Liver (tissue), 9 donors: ENCODE measurements around the gene CARMIL1. TPM values are rescaled to one million over a fixed set of nuclear protein-coding genes. Genes with fewer than 3 reads are reported as not detected.
"Not testable (repeated sequence)": the region's sequence is repeated elsewhere in the genome, so short reads cannot be mapped to it uniquely, and the experiment has no call there.

Experiments used
- DNase-seq: peaks from one replicate; pipeline ENCODE4 v3.0.0-alpha.2; 2017; ENCODE audit warnings: low spot score
- H3K27ac ChIP-seq, 2 donors: one replicate each; pipeline ENCODE4 v1.7.0; 2013; ENCODE audit warnings: inconsistent platforms in 2 of 2, low read length in 2 of 2, control low read depth in 1 of 2, low read depth in 1 of 2, mild to moderate bottlenecking in 1 of 2
- H3K27me3 ChIP-seq, 4 donors: one replicate each; pipeline versions ENCODE4 v1.6.1 to v1.7.0; 2013; ENCODE audit warnings: low read length in 3 of 4, inconsistent platforms in 1 of 4, mild to moderate bottlenecking in 1 of 4, moderate library complexity in 1 of 4; ENCODE audit not compliant: control insufficient read depth in 4 of 4, insufficient read depth in 4 of 4
- H3K36me3 ChIP-seq, 4 donors: one replicate each; pipeline versions ENCODE4 v1.6.1 to v1.7.0; 2013; ENCODE audit warnings: low read length in 3 of 4, mild to moderate bottlenecking in 3 of 4, low read depth in 1 of 4, moderate library complexity in 1 of 4; ENCODE audit not compliant: control insufficient read depth in 4 of 4, insufficient read depth in 3 of 4
- H3K4me1 ChIP-seq, 4 donors: one replicate each; pipeline versions ENCODE4 v1.6.1 to v1.7.0; 2013; ENCODE audit warnings: low read length in 3 of 4, mild to moderate bottlenecking in 3 of 4, moderate library complexity in 1 of 4; ENCODE audit not compliant: control insufficient read depth in 4 of 4, insufficient read depth in 4 of 4
- H3K4me3 ChIP-seq, 3 donors: one replicate each; pipeline versions ENCODE4 v1.6.1 to v1.7.0; 2013; ENCODE audit warnings: low read length in 3 of 3, control low read depth in 1 of 3, low read depth in 1 of 3, mild to moderate bottlenecking in 1 of 3
- H3K9ac ChIP-seq, 2 donors: one replicate each; pipeline ENCODE4 v1.7.0; 2013; ENCODE audit warnings: low read length in 2 of 2, mild to moderate bottlenecking in 2 of 2, moderate library complexity in 2 of 2, control low read depth in 1 of 2, low read depth in 1 of 2
- H3K9me3 ChIP-seq, 4 donors: one replicate each; pipeline versions ENCODE4 v1.6.1 to v1.7.0; 2013; ENCODE audit warnings: low read length in 3 of 4; ENCODE audit not compliant: control insufficient read depth in 4 of 4
- EGR1 ChIP-seq, 2 donors: IDR thresholded peaks; 2 replicates each; pipeline ENCODE4 v1.6.1; 2016 to 2018; ENCODE audit warnings: antibody characterized with exemption in 2 of 2, low read depth in 2 of 2
- FOXA1 ChIP-seq: IDR thresholded peaks from 2 replicates; pipeline ENCODE4 v1.6.1; 2016; ENCODE audit warnings: antibody characterized with exemption
- GABPA ChIP-seq, 2 donors: IDR thresholded peaks in 1 of 2; conservative IDR thresholded peaks in 1 of 2; 2 replicates each; pipeline ENCODE4 v1.6.1; 2016; ENCODE audit warnings: antibody characterized with exemption in 2 of 2, mild to moderate bottlenecking in 1 of 2, moderate library complexity in 1 of 2
- HNF4A ChIP-seq, 2 donors: conservative IDR thresholded peaks; 2 replicates each; pipeline ENCODE4 v1.6.1; 2016; ENCODE audit warnings: antibody characterized with exemption in 2 of 2, mild to moderate bottlenecking in 2 of 2
- JUND ChIP-seq, 2 donors: IDR thresholded peaks; 2 replicates each; pipeline ENCODE4 v1.6.1; 2016; ENCODE audit warnings: antibody characterized with exemption in 2 of 2
- NR2F2 ChIP-seq: IDR thresholded peaks from 2 replicates; pipeline ENCODE4 v1.6.1; 2016; ENCODE audit warnings: antibody characterized with exemption
- RXRA ChIP-seq, 2 donors: IDR thresholded peaks; 2 replicates each; pipeline ENCODE4 v1.6.1; 2017 to 2018; ENCODE audit warnings: antibody characterized with exemption in 2 of 2, mild to moderate bottlenecking in 1 of 2
- WGBS: extraction: QIAGEN DNeasy Blood & Tissue Kit; methylation state at CpG from one replicate; pipeline ENCODE4 v1.1.7; 2013; 5-methylcytosine and 5-hydroxymethylcytosine counted together
- polyA plus RNA-seq, 2 donors: library from polyadenylated mRNA; stranded (reverse) in 1 of 2; unstranded in 1 of 2; fragments of 200-250 nt in 1 of 2; fragments of >200 nt in 1 of 2; fragmentation: Nextera tagmentation in 1 of 2; extraction: Ambion mirVana in 1 of 2; gene quantifications; one replicate each; pipeline versions ENCODE4 v1.2.1 to v1.2.3, GENCODE V29; 2013 to 2015
- total RNA-seq, 2 donors: library from RNA; depleted of rRNA; stranded (reverse); fragments of >200 nt; gene quantifications; one replicate each; pipeline ENCODE4 v1.2.3, GENCODE V29; 2014
- TF ChIP-seq, protein P1 (sequence below): IDR thresholded peaks from 2 replicates; pipeline ENCODE4 v1.6.1; 2016; ENCODE audit warnings: antibody characterized with exemption
- TF ChIP-seq, protein P2 (sequence below): IDR thresholded peaks from 2 replicates; pipeline ENCODE4 v1.6.1; 2016; ENCODE audit warnings: antibody characterized with exemption
- TF ChIP-seq, protein P3 (sequence below): IDR thresholded peaks from 2 replicates; pipeline ENCODE4 v1.6.1; 2016; ENCODE audit warnings: antibody characterized with exemption, mild to moderate bottlenecking
- donor health status: healthy.
- donor health status: healthy.
- donor health status: healthy.
- donor health status: healthy.
- donor health status: healthy.

Gene CARMIL1
- total and polyA plus RNA-seq, 4 donors = 1.4 to 9.5 (median 3.5) TPM

- no peak for DNase-seq
- Histone ChIP-seq H3K9me3 (peaks cover 0 to 1% (median 0%) of the 10 kb centered on the region in 4 donors), H3K9ac (no peak overlapping the region), H3K36me3 (peaks cover 0 to 3% (median 0%) of the 10 kb centered on the region in 4 donors), H3K27me3 (no peaks in the 10 kb centered on the region), H3K4me3 (no peak overlapping the region), H3K27ac (no peak overlapping the region), H3K4me1 (peaks cover 0 to 3% (median 0%) of the 10 kb centered on the region in 4 donors)
- 71% methylated on average over 1 of the region's 1 CpG for WGBS
- no peak for TF ChIP-seq GABPA (IDR thresholded peaks at IDR 0.05 in 1 of 2, conservative IDR thresholded peaks at IDR 0.05 in 1 of 2)
- TF ChIP-seq, protein P1, sequence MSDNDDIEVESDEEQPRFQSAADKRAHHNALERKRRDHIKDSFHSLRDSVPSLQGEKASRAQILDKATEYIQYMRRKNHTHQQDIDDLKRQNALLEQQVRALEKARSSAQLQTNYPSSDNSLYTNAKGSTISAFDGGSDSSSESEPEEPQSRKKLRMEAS = no peak
- TF ChIP-seq, protein P2, sequence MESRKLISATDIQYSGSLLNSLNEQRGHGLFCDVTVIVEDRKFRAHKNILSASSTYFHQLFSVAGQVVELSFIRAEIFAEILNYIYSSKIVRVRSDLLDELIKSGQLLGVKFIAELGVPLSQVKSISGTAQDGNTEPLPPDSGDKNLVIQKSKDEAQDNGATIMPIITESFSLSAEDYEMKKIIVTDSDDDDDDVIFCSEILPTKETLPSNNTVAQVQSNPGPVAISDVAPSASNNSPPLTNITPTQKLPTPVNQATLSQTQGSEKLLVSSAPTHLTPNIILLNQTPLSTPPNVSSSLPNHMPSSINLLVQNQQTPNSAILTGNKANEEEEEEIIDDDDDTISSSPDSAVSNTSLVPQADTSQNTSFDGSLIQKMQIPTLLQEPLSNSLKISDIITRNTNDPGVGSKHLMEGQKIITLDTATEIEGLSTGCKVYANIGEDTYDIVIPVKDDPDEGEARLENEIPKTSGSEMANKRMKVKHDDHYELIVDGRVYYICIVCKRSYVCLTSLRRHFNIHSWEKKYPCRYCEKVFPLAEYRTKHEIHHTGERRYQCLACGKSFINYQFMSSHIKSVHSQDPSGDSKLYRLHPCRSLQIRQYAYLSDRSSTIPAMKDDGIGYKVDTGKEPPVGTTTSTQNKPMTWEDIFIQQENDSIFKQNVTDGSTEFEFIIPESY = no peak
- TF ChIP-seq RXRA (IDR thresholded peaks at IDR 0.05) = no peak
- no peak for TF ChIP-seq JUND (IDR thresholded peaks at IDR 0.05)
- TF ChIP-seq HNF4A (conservative IDR thresholded peaks at IDR 0.05) = no peak
- no peak for TF ChIP-seq FOXA1
- TF ChIP-seq EGR1 (IDR thresholded peaks at IDR 0.05; ENCODE audit: low read depth in 2 of 2) = no peak
- TF ChIP-seq, protein P3, sequence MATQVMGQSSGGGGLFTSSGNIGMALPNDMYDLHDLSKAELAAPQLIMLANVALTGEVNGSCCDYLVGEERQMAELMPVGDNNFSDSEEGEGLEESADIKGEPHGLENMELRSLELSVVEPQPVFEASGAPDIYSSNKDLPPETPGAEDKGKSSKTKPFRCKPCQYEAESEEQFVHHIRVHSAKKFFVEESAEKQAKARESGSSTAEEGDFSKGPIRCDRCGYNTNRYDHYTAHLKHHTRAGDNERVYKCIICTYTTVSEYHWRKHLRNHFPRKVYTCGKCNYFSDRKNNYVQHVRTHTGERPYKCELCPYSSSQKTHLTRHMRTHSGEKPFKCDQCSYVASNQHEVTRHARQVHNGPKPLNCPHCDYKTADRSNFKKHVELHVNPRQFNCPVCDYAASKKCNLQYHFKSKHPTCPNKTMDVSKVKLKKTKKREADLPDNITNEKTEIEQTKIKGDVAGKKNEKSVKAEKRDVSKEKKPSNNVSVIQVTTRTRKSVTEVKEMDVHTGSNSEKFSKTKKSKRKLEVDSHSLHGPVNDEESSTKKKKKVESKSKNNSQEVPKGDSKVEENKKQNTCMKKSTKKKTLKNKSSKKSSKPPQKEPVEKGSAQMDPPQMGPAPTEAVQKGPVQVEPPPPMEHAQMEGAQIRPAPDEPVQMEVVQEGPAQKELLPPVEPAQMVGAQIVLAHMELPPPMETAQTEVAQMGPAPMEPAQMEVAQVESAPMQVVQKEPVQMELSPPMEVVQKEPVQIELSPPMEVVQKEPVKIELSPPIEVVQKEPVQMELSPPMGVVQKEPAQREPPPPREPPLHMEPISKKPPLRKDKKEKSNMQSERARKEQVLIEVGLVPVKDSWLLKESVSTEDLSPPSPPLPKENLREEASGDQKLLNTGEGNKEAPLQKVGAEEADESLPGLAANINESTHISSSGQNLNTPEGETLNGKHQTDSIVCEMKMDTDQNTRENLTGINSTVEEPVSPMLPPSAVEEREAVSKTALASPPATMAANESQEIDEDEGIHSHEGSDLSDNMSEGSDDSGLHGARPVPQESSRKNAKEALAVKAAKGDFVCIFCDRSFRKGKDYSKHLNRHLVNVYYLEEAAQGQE = no peak
Measured at GRCh38 chr6:25441663-25442270, 162.6 kb downstream of the CARMIL1 start.

GRCh38 chr6:25442898-25443297 is 163.7 kb downstream of the CARMIL1 start:
- Histone ChIP-seq H3K9ac (no peak overlapping the region), H3K9me3 (peaks cover 0 to 1% (median 0%) of the 10 kb centered on the region in 4 donors), H3K27ac (no peak overlapping the region), H3K27me3 (no peaks in the 10 kb centered on the region), H3K36me3 (peaks cover 0 to 3% (median 0%) of the 10 kb centered on the region in 4 donors), H3K4me3 (no peak overlapping the region), H3K4me1 (peaks cover 0 to 3% (median 0%) of the 10 kb centered on the region in 4 donors)
- TF ChIP-seq FOXA1 (no peak), NR2F2 (no peak), HNF4A (conservative IDR thresholded peaks at IDR 0.05) (no peak)
- TF ChIP-seq, protein P1 = no peak
- TF ChIP-seq, protein P3 = no peak
- no peak for DNase-seq
- 75% methylated on average over 1 of the region's 1 CpG for WGBS

- DNase-seq, H3K27ac ChIP-seq, H3K4me1 ChIP-seq, H3K9ac ChIP-seq, H3K27me3 ChIP-seq, H3K36me3 ChIP-seq, H3K4me3 ChIP-seq, H3K9me3 ChIP-seq: not testable (repeated sequence)
- 75% methylated on average over 4 of the region's 4 CpGs for WGBS
Measured at GRCh38 chr6:25444521-25444920, 165.3 kb downstream of the CARMIL1 start.
